Mucosa of descending colon (tissue), 3 donors: ENCODE measurements around the gene DIABLO. TPM values are rescaled to one million over a fixed set of nuclear protein-coding genes. Genes with fewer than 3 reads are reported as not detected.

ENCODE experiments used
- ATAC-seq: fragments of 200-7000 bp; cut with Tn5 transposase; one replicate; pipeline ENCODE4 v1.9.1; 2020; ENCODE audit warnings: mild to moderate bottlenecking, moderate library complexity
- DNase-seq, 3 donors: peaks; one replicate each; pipeline ENCODE4 v3.0.0-alpha.2; 2020
- H3K36me3 ChIP-seq: fragments of 200-600 bp; one replicate; pipeline ENCODE4 v1.8.0; 2021; ENCODE audit warnings: low read depth, mild to moderate bottlenecking
- H3K4me1 ChIP-seq: fragments of 200-600 bp; one replicate; pipeline ENCODE4 v1.8.0; 2021; ENCODE audit warnings: low read depth, mild to moderate bottlenecking
- H3K4me3 ChIP-seq: fragments of 200-600 bp; one replicate; pipeline ENCODE4 v1.8.0; 2021; ENCODE audit warnings: mild to moderate bottlenecking
- H3K9me3 ChIP-seq: fragments of 200-600 bp; one replicate; pipeline ENCODE4 v1.8.0; 2021; ENCODE audit warnings: mild to moderate bottlenecking
- intact Hi-C, 2 donors: fragments of 100-400 bp; cut with DNase I in 1 of 2; cut with micrococcal nuclease in 1 of 2; formaldehyde crosslinking; loops; one replicate each; pipeline versions ENCODE4 v1.11.0 to v1.11.1; 2022; cut with DNase I, micrococcal nuclease
- total RNA-seq, 3 donors: library from RNA; stranded (reverse); fragmentation: NEBNext Ultra II Directional in 2 of 3; extraction: Animal tissue kit (Norgen Biotek cat#: 25700) in 2 of 3; gene quantifications; one replicate each; pipeline versions ENCODE4 v1.2.1 to v1.2.4, GENCODE V29; 2021 to 2023
- TF ChIP-seq, protein P1 (sequence below): fragments of 200-600 bp; IDR thresholded peaks from one replicate; pipeline ENCODE4 v1.8.0; 2022; ENCODE audit warnings: antibody characterized with exemption, mild to moderate bottlenecking
- donor health status: DM: no; HTN: no; CAD: no; lungs with moderate emphysema.
- donor health status: DM: no; HTN: no; CAD: no.
- donor health status: DM: no; HTN: yes; CAD: no.

The DIABLO gene
- total RNA-seq, 3 donors from 2014 or later = 35.6 to 42.9 (median 41.6) TPM

DNA sequence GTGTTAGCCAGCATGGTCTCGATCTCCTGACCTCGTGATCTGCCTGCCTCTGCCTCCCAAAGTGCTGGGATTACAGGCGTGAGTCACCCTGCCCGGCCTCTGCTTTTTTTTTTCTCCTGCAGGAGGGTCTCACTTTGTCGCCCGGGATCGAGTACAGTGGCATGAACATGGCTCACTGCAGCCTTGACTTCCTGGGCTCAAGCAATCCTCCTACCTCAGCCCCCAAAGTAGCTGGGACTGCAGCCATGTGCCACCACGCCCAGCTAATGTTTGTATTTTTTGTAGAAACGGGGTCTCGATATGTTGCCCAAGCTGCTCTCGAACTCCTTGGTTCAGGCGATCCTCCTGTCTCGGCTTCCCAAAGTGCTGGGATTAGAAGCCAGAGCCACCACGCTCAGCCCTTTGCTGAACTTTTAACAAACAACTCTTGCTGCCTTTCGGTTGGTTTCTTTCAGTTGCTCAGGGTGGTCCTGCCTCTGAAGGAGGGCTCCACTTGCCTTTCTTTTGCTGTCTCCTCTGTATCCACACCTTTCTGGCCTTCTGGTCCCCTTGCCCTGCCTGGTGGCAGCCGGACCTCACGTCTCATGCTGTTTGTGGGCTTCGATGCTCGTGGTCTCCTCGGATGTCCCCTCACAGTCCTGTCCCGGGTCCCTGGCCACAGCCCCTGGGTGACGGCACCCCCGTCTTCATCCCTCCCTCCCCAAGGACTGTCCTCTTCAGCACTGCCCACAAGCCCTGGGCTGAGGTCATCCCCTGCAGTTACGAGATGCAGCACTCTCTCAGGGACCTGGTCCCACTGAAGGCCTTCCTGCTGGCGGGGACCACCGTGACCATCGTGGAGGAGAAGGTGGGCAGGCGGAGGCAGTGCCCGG is 26.1 kb downstream of the DIABLO start:
- intact Hi-C loops = no loop called here
- DNase-seq (no peak), ATAC-seq (no peak)
- TF ChIP-seq, protein P1, sequence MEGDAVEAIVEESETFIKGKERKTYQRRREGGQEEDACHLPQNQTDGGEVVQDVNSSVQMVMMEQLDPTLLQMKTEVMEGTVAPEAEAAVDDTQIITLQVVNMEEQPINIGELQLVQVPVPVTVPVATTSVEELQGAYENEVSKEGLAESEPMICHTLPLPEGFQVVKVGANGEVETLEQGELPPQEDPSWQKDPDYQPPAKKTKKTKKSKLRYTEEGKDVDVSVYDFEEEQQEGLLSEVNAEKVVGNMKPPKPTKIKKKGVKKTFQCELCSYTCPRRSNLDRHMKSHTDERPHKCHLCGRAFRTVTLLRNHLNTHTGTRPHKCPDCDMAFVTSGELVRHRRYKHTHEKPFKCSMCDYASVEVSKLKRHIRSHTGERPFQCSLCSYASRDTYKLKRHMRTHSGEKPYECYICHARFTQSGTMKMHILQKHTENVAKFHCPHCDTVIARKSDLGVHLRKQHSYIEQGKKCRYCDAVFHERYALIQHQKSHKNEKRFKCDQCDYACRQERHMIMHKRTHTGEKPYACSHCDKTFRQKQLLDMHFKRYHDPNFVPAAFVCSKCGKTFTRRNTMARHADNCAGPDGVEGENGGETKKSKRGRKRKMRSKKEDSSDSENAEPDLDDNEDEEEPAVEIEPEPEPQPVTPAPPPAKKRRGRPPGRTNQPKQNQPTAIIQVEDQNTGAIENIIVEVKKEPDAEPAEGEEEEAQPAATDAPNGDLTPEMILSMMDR = no peak
- Histone ChIP-seq H3K4me1 (peaks cover 8% of the 10 kb centered on the region), H3K36me3 (no peaks in the 10 kb centered on the region), H3K9me3 (no peaks in the 10 kb centered on the region), H3K4me3 (no peak overlapping the region)

DNA sequence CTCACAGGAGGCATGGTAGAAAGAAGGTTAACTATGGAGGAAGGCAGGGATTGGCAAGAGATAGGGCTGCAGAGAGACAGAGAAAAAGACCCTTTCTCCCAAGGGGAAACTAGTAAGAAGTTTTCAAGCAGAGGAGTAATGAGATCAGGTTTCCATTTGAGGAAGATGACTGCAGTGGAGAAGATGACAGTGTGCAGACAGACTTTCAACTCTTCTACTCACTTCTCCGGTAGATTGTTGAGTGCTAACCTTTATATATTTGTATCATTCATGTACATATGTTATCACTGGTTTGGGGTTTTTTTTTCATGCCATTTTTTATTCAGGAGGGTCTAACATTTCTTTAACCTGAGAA is 28.3 kb downstream of the DIABLO start:
- Histone ChIP-seq H3K36me3 (no peaks in the 10 kb centered on the region), H3K9me3 (no peaks in the 10 kb centered on the region), H3K4me3 (no peak overlapping the region), H3K4me1 (peaks cover 12% of the 10 kb centered on the region)
- intact Hi-C loops = no loop called here
- TF ChIP-seq, protein P1 = no peak
- no peak for ATAC-seq
- DNase-seq = no peak

DNA sequence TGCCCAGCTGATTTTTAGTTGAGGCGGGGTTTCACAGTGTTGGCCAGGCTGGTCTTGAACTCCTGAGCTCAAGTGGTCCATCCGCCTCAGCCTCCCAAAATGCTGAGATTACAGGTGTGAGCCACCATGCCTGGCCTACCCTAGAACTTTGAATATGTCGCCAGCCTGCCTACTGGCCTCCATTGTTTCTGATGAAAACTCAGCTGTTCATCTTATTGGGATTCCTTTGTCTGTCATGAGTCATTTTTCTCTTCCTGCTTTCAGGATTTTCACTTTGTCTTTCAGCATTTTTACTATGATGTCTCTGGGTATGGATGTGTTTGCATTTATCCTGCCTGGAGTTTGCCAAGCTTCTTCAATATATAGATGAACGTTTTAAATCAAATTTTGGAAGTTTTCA is 30.4 kb downstream of the DIABLO start:
- DNase-seq (no peak), ATAC-seq (no peak)
- H3K9me3 ChIP-seq = no peaks in the 10 kb centered on the region
- TF ChIP-seq, protein P1 = no peak
- H3K36me3 ChIP-seq = no peaks in the 10 kb centered on the region
- H3K4me3 ChIP-seq = no peak overlapping the region
- intact Hi-C loops = no loop called here
- H3K4me1 ChIP-seq = peaks cover 9% of the 10 kb centered on the region

DNA sequence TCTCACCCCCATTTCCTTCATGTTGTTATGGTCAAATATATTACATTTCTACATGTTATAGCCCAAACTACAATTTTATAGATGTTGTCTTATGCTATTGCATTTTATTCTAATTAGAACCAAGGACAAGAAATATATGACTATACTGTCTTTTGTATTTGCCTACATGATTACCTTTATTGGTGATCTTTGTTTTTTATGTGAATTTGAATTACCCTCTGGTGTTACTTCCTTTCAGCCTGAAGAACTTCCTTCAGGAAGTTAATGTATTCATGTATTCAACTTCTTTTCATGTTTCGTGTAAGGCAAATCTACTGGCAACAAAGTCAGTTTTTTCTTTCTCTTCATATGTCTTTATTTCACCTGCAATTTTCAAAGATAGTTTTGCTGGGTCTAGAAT is 31.0 kb downstream of the DIABLO start:
- no peak overlapping the region for H3K4me3 ChIP-seq
- DNase-seq (no peak), ATAC-seq (peak; percentile 69)
- H3K9me3 ChIP-seq = no peaks in the 10 kb centered on the region
- intact Hi-C loops = no loop called here
- no peaks in the 10 kb centered on the region for H3K36me3 ChIP-seq
- TF ChIP-seq, protein P1 = no peak
- H3K4me1 ChIP-seq = peaks cover 9% of the 10 kb centered on the region

DNA sequence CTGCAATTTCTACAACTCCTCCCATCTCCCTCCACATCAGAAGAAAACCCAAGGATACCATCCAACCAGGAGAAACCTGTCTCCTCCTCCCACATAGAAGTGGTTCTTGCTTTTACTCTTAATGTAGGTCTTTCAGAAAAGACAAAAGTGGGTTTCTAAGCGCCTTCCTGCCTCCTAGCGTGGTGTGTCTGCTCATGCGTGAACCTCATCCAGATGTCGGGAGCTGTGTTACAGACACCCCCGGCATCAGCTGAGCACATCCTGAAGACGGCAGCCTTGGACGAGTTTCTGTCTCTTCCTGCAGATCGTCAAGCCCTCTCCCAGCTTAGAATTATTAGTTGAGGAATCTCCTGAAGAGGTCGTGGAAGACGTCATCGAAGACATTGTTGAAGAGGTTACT is 33.4 kb downstream of the DIABLO start:
- no peak for ATAC-seq

More for the DNA sequence above, 33.4 kb downstream of the DIABLO start:
- Histone ChIP-seq H3K4me1 (peaks cover 9% of the 10 kb centered on the region), H3K9me3 (no peaks in the 10 kb centered on the region), H3K4me3 (no peak overlapping the region), H3K36me3 (no peaks in the 10 kb centered on the region)
- intact Hi-C loops = no loop called here
- TF ChIP-seq, protein P1 = no peak
- DNase-seq = no peak
